GM12875 (cell line): ENCODE results near the gene CHD6.

Source experiments
- H3K4me3 ChIP-seq: one replicate; pipeline ENCODE4 v1.5.1; 2011; ENCODE audit warnings: low read depth, low read length, control low read depth
- CTCF ChIP-seq: IDR thresholded peaks from 2 replicates; pipeline ENCODE4 v1.5.1; 2011; ENCODE audit warnings: low read depth, mild to moderate bottlenecking, control low read depth, inconsistent platforms, low read length, moderate library complexity, borderline replicate concordance; ENCODE audit not compliant: insufficient read depth

Gene CHD6

GRCh38 chr20:41534842-41535241 is 83.3 kb downstream of the CHD6 start:
- no peak for TF ChIP-seq CTCF

GRCh38 chr20:41534170-41534569 is 84.0 kb downstream of the CHD6 start:
- no peak overlapping the region for H3K4me3 ChIP-seq
- no peak for TF ChIP-seq CTCF

More at GRCh38 chr20:41534842-41535241, 83.3 kb downstream of the CHD6 start:
- no peak overlapping the region for H3K4me3 ChIP-seq

GRCh38 chr20:41533537-41534136 is 84.5 kb downstream of the CHD6 start:
- no peak overlapping the region for H3K4me3 ChIP-seq
- no peak for TF ChIP-seq CTCF

- no peak overlapping the region for H3K4me3 ChIP-seq
- no peak for TF ChIP-seq CTCF
These were observed 85.2 kb downstream of the CHD6 start for GRCh38 chr20:41532935-41533334.

GRCh38 chr20:41531518-41532275 is 86.5 kb downstream of the CHD6 start:
- no peak overlapping the region for H3K4me3 ChIP-seq
- no peak for TF ChIP-seq CTCF

- H3K4me3 ChIP-seq = no peak overlapping the region
- no peak for TF ChIP-seq CTCF
These were observed 87.3 kb downstream of the CHD6 start for GRCh38 chr20:41530923-41531322.

- TF ChIP-seq CTCF = no peak
- H3K4me3 ChIP-seq = no peak overlapping the region
These were observed 91.8 kb downstream of the CHD6 start for GRCh38 chr20:41526327-41526726.
